DMS153 (cell line): ENCODE measurements around the gene TDRD3.

Source experiments
- DNase-seq: peaks from one replicate; lab custom pipeline; 2025; lab: John Stamatoyannopoulos, UW

The TDRD3 gene

DNA sequence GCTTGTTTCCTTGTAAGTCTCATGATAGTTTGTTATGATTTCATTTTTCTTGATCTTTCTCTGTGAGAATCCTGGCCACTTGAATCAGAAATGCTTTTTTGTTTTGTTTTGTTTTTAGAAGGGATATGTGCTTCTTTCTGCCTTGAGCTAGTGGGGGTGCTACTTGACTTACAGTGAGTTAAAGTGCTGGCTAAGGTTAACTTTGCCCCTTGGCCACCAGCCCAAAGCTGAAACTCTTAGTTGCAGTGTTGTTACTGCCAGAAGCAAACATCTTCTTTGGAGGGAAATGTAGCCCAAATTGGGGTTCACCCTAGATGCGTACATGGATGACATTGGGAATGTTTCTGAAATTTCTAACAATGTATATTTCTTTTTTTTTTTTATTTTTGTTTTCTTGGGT is 57.4 kb downstream of the TDRD3 start:
- no peak for DNase-seq

DNA sequence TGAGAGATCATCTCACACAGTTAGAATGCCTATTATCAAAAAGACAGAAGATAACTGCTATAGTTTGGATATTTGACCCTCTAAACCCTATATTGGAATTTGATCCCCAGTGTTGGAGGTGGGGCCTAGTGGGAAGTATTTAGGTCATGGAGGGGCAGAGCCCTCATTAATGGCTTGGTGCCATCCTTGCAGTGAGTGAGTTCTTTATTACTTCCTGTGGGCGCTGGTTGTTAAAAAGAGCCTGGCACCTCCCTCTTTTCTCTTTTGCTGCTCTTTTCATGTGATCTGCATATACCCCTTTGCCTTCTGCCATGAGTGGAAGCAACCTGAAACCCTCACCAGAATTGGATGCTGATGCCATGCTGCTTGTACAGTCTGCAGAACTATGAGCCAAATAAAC is 66.8 kb downstream of the TDRD3 start:
- DNase-seq, result no peak

DNA sequence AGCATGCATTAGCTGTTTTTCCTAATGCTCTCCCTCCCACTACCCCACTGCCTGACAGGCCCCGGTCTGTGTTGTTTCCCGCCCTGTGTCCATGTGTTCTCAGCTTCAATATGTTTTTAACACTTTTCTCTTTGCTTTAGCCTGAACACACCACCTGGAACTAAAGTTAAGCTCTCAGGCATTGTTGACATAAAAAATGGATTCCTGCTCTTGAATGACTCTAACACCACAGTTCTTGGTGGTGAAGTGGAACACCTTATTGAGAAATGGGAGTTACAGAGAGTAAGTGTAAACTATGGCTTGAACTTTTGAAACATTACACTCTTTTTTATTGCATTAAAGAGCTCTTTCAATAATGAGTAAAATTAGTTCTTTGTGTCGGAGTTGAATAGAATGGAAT is 70.1 kb downstream of the TDRD3 start:
- peak; percentile 14 for DNase-seq

DNA sequence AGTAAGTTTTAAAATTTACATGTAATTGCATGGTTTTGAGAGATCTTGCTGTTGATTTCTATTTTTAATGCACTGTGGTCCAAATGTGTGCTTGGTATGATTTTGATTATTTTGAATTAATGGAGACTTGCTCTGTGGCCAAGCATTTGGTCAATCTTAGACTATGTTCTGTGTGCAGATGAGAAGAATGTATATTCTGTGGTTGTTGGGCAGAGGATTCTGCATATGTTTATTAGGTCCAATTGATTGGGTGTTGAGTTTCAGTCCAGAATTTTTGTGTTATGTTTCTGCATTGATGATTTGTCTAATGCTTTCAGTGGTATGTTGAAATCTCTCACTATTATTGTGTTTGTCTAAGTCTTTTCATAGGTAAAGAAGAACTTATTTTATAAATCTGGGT is 82.3 kb downstream of the TDRD3 start:
- DNase-seq, result no peak

DNA sequence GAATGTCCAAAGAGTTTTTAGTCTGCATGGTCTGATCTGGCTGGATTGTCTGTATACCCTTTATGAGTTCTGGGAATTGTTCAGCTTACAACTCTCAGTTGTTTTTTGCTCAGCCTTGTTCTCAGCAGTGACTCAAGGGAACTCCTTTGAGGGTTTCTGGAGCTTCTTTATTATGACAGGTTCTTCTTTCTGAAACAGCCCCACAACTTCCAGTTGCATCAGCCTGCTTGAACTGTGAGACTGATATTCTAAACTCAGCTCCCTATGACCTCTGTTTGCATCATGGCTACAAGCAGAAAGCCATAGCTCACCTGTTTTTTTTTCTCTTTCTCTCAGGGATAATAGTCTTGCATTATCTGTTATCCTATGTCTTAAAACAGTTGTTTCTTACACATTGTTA is 85.0 kb downstream of the TDRD3 start:
- no peak for DNase-seq

DNA sequence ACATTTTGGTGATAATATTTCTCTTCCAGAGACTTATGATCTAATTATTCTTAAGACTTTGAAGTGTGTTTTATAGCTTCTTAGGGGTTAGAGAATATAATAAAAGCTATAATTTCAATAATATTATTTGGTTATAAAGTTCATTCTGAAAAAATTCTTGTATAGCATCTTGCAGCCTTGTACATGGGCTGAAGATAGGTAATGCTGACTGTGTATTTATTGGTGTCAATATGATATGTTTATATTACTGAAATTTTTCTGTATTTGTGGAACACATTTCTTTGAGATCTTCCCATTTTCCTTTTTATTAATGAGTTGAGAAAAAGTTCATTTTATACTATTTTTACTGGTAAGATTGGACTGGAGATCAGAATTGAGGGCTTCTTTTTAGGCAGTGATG is 87.8 kb downstream of the TDRD3 start:
- no peak for DNase-seq

DNA sequence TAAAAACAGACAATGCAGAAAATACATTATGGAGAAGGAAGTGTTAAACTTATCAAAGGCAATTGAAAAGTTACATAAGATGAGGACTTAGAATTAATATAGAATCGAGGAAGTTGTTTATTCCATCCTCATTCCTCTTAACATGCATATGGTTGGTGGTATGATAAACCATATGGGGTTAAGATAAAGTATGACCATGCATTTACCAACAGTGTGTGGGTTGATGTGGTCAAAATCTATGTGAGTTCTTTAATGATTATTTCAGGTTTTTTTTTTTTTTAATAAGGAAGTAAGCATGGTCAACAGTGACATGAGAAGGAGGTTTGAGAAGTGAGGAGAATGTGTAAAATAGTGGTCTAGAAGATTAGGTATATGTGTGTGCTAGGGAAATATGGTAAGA is 94.5 kb downstream of the TDRD3 start:
- DNase-seq, result no peak

DNA sequence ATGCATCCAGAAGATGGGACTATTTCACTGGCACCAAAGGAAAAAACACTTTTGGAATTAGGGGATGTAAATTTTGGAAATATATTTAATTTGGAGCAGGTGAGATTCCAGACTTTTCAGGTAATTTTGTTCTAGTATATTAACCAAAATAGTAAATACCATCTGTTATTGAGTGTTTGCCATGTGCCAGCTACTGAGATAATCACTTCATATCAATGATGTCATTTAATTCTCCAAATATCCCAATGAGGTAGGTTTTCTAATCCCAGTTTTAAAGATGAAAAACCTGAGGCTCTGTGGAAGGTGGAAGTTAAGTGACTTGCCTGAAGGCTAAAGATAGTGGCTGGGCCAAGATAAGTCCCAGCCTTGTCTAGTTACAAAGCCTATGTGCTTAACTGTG is 95.2 kb downstream of the TDRD3 start:
- DNase-seq, result no peak

DNA sequence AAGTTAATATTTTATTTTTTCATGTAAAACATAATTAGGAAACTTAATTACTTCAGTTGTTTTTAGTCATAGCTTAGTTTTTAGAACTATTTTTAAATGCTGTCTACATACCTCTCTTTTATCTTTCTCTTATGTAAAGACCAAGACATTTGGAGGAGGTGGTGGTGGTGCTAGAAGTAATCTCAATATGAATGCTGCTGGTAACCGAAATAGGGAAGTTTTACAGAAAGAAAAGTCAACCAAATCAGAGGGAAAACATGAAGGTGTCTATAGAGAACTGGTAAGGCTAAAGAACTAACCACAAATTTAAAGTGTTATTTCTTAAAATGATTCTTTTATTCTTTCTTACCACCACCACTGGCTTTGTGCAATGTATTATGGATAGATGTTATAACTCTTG is 97.3 kb downstream of the TDRD3 start:
- no peak for DNase-seq

DNA sequence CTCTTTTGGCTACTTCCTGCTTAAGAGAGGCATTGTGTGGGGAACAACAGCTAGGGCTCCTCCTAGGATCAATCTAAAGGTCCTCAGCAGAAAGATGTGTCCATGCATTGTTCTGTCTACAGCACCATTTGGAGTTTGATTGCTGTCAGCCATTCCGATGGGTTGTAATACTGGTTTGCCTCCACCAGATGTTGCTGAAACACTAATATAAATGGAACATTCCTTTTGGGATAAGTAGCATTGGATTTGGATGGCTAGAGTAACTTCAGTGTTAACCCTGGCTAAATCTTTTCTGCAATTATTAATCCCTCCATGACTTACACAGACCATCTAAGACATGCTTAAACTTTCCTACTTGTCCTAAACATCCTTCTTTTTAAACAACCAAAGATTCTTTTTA is 104.2 kb downstream of the TDRD3 start:
- DNase-seq, result no peak

DNA sequence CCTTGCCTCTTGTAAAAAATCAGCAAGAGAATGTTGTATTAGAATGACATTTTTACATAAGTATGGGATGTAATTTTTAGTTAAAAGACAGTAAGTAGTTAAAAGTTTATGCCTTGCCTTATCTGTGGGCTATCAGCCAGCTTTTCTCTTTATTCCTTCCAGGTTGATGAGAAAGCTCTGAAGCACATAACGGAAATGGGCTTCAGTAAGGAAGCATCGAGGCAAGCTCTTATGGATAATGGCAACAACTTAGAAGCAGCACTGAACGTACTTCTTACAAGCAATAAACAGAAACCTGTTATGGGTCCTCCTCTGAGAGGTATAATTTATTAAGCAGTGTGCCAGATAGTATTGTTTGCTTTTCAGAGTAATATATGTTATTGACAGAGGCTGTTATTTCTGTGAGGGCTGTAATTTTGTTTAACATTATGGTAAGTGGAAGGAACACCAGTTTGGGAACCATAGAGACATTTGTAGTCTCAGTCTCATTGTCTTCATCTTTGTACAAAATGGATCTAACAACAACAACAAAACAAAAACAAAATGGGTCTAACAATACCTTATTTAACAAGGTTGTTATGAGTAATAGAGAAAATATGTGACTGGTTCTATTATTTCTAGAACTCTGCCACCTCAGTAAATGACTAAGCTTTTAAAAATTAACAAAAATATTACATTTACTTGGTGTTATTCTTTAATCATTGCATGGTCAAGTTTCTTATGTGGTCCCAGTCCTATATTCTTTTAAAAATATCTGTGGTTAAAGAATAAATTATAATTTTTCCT is 112.8 kb downstream of the TDRD3 start:
- no peak for DNase-seq

DNA sequence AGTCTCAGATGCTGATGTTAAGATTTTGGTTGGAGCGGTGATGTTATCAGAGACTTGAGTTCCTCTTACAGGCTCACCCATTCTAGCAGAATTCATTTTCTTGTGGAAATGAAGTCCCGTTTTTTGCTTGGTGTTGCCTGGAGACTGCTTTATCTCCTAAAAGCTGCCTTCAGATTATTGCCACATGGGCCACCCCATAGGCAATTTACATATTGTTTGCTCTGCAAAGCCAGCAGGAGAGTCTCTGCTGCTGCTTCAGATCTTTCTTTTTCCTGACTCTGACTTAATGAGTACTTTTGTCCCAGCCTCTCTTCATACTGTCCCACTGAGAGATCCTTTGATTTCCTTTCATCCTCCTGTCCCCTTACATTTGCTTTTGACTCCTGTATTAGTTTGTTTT is 114.6 kb downstream of the TDRD3 start:
- DNase-seq, result no peak

DNA sequence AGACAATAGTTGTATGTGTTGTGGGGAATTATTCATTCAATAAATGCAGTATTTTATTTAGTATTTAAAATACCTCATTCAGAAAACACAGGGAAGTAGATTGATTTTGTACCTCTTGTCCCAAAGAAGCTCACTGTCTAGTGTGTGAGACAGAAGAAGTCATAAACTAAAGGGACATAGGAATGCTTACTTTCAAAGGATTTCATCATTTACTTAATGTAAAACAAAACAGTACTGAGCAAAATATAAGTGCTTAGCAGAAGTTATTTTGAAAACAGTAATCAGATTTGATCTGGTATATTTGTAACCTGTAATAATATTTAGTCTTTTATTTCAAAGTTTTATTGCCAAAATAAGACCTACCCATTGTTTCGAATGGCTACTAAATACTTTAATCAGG is 117.9 kb downstream of the TDRD3 start:
- DNase-seq, result no peak

DNA sequence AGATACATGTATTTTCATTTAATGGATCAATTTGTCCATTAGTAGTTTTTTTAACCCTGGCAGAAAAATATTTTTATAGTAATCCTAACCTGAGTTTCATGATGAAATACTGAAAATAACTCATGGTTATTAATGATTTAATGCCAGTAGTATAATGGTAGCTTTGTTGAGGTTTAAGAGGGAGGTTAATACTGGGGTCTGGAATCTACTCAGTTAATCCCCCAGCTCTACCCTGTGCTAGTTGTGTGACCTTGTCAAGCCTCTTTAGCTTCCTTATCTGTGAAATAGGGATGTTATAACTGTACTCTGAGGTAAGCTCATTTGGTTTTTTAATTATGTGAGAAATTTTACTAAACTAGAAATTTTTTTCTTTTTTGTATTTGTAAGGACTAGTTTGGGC is 122.5 kb downstream of the TDRD3 start:
- no peak for DNase-seq

DNA sequence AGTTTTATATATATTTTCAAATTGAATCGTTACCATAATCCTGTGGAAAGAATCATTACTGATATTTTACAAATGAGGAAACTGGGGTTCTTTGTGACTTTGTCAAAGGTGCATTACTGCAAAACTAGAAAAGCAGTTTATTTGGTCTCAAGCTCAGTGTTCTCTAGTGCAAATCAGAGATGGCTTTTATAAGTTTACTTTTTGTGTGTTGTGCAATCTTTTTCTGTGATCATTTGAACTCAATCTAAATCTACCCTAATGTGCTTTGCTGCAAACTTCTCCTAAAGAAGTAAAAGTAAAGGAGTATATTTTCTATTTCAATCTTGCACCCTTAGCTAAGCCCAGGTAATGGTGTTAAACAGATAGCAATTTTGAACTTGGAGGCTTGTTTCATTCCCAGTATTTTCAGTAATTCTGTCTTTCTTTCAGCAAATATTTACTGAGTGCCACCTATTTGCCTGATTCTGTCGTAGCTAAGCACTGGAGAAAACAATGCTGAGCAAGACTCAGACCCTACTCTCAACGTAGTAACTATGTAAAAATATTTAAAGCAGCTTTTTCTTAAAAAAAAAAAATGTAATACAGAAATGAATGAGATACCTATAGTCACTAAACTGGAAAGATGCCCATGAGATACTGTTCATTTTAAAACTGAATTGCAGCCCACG is 124.0 kb downstream of the TDRD3 start:
- no peak for DNase-seq

DNA sequence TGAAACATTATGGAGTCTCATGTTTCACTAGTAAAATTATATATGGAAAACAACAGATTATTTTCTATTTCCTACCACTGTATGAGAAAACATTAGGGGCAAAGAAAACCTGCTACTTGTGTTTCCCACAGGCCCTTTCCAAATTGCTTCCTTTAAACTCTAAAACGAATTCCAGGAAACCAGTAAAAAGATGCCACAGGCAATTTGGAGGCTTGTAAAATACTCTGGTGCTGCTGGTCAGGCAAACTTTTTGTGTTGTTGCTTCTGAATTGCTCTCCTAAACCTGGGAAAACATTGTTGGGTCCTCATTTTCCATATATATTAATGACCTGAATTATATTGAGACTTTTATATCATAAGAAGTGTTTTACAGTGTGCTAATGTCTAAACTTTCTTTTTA is 141.5 kb downstream of the TDRD3 start:
- no peak for DNase-seq

DNA sequence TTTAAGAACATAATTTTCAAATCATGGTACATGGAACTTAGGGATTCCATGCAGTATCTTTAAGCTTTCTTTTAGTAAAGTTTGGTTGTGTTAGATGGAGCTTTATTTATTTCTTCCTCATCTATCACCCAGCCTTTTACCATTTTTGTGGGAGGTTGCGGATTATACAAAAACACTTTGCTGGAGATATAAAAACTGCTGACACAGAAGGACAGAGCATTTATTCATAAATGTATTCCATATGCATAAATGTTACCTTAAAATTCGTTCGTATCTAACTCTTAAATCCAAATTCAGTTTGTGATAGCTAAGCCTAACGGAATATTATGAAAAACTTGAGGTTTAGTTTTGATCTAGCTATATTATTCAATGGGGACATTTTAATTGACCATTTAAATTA is 143.3 kb downstream of the TDRD3 start:
- no peak for DNase-seq

DNA sequence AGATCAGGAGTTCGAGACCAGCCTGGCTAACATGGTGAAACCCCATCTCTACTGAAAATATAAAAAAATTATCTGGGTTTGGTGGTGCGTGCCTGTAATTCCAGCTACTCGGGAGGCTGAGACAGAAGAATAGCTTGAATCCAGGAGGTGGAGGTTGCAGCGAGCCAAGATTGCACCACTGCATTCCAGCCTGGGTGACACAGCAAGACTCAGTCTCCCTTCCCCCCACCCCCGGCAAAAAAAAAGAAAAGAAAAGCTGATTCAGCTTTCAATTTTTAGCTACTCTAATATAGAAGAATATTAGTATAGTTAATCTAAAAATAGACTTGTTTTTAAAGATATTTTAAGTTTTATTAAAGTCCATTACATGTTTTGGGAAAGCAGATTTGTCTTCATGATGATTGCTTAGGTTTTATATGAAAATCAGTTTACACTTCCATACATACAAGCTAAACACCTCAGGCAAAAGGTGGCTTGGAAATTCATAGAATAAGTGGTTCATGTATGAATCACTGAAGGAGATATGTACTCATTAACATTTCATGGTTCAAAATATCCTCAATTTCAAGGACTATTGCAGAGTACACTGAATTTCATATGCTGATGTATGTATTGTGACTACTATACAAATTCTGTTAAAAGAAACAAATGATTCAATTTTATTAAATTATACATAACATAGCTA is 165.2 kb downstream of the TDRD3 start:
- DNase-seq, result no peak

DNA sequence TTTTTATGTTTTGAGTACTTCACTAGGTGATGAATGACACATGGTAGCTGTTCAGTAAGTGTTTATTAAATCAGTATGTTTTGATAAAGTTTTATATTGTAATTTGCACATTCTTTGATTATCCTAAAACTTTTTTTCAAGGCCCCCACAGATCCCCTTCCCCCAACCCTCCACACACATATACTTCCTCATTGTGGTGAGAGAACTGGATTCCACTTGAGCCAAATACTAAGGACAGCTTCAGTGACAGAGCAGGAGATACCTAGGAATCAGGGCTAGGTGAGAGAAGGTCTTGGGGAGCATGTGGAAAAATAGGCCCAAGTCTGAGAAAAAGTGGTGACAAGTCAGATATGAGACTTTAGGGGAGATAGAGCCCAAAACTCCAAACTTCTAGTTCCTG is 174.6 kb downstream of the TDRD3 start:
- DNase-seq, result no peak

DNA sequence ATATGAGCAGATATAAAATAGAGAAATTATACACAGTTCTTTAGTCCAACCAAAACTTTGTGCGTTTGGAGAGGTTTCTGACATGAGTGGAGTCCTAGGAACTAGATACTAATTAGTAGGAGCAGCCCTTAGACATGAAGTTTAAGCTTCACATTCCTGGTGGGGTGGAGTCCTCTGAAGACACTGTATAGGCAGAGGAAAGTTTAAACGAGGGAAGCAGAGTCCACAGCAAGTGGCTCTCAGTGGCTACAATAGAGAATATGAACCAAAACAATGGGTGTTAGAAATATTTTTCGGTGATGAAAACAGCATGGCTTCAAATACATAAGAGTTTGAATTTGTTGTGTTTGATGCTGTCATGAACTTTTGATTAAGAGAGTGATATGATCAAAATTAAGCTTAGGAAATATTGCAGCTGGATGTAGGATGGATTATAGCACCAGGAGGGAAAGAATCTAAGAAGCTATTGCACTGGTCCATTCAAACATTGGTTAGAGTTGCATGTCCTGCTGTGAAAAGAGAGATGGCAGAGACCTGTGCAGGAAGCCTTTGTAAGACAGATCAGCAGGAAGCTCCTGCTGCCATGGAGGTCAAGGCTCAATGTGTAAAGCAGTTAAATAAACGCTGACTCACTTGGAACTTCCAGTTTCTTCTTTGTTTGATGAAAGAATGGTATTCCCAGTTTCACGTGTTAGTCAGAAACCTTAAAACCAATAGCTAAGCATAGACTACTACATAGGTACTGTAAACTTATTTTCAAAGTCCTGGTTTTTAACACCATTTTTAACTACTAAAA is 175.2 kb downstream of the TDRD3 start:
- no peak for DNase-seq

DNA sequence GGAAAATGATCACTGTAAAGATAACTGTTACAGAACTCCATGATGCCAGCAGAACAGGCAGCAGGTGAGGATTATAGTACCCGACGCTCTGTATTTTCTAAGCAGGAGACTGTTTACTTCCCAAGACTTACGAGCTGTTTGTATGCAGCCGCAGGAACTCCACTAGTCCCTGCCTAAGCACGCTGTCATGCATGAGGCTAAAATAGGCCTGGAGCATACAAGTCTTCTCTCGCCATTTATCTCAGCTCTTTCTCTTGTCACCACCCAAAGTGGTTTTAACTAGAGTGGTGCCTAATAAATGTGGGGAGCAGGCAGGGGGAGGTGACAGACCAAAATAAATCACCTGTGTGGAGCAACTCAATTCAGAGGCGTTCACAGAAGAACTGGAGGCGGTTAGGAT is 175.8 kb downstream of the TDRD3 start:
- DNase-seq, result no peak

DNA sequence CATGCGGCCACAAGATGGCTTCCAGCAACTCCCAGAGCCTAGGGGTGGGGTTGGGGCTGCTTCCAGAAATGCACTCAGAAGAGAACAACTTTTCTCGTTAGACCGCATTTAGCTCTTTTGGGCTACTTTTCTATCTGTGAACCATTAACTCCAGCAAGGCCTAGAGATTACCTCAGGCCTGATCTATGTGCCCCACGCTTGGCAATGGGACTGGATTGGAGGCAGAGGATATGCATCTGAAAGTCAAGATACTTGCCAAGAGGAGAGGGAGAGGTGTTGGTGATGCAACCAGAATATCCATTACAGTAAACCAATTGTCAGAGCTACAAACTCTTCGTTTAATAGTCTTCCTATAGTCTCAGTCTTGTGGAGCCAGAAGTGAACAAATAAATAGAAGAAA is 177.7 kb downstream of the TDRD3 start:
- no peak for DNase-seq

DNA sequence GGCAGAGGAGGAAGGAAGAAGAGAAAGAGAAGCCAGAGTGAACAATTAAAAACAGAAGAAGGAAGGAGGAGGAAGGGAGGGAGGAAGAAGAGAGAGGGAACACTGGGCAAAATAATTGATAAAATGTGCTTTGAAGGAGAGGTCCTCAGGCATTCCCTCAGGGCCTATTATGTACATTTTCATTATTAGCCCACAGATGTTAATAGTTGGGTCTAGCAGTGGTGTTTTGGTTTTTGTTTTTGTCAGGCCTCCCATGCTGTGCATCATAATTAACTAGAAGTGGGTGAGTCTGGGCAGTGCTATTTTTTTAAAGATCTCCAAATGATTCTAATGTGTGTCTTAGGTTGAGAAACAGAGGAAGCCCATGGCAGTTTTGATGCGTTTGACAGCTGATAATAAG is 178.1 kb downstream of the TDRD3 start:
- no peak for DNase-seq
